ENCODE data around the gene GPR15LG.
"Not testable (repeated sequence)": the region's sequence is repeated elsewhere in the genome, so short reads cannot be mapped to it uniquely, and the experiment has no call there.

Gene GPR15LG

GRCh38 chr10:84178160-84178609 is 4.6 kb downstream of the GPR15LG start:
- H3K36me3 ChIP-seq (ENCODE audit: control insufficient read depth in 2 of 2, insufficient read depth in 2 of 2, low read length in 2 of 2): no peaks in the 10 kb centered on the region
- no peaks in the 10 kb centered on the region for H3K4me1 ChIP-seq (ENCODE audit: control insufficient read depth, insufficient read depth, low read length)
- H3K9ac ChIP-seq (ENCODE audit: low read length in 2 of 2): no peak overlapping the region
- H3K4me3 ChIP-seq (ENCODE audit: low read length in 2 of 2): no peak overlapping the region
- no peaks in the 10 kb centered on the region for H3K27me3 ChIP-seq (ENCODE audit: control insufficient read depth in 1 of 2, insufficient read depth in 2 of 2, low read length in 2 of 2)
- H3K9me3 ChIP-seq (ENCODE audit: control insufficient read depth in 2 of 2, low read length in 2 of 2): no peaks in the 10 kb centered on the region
- no peak overlapping the region for H3K27ac ChIP-seq (ENCODE audit: low read length)

GRCh38 chr10:84179059-84179710 is 5.6 kb downstream of the GPR15LG start:
- H3K36me3 ChIP-seq (ENCODE audit: control insufficient read depth in 2 of 2, insufficient read depth in 2 of 2, low read length in 2 of 2): no peaks in the 10 kb centered on the region
- no peak overlapping the region for H3K4me3 ChIP-seq (ENCODE audit: low read length in 2 of 2)
- no peak overlapping the region for H3K27ac ChIP-seq (ENCODE audit: low read length)
- no peaks in the 10 kb centered on the region for H3K4me1 ChIP-seq (ENCODE audit: control insufficient read depth, insufficient read depth, low read length)
- no peaks in the 10 kb centered on the region for H3K27me3 ChIP-seq (ENCODE audit: control insufficient read depth in 1 of 2, insufficient read depth in 2 of 2, low read length in 2 of 2)
- H3K9me3 ChIP-seq (ENCODE audit: control insufficient read depth in 2 of 2, low read length in 2 of 2): no peaks in the 10 kb centered on the region
- H3K9ac ChIP-seq (ENCODE audit: low read length in 2 of 2): no peak overlapping the region

- H3K27ac ChIP-seq (ENCODE audit: low read length); H3K27me3 ChIP-seq (ENCODE audit: control insufficient read depth in 1 of 2, insufficient read depth in 2 of 2, low read length in 2 of 2); H3K36me3 ChIP-seq (ENCODE audit: control insufficient read depth in 2 of 2, insufficient read depth in 2 of 2, low read length in 2 of 2); H3K9me3 ChIP-seq (ENCODE audit: control insufficient read depth in 2 of 2, low read length in 2 of 2); H3K4me3 ChIP-seq (ENCODE audit: low read length in 2 of 2); H3K4me1 ChIP-seq (ENCODE audit: control insufficient read depth, insufficient read depth, low read length); H3K9ac ChIP-seq (ENCODE audit: low read length in 2 of 2): not testable (repeated sequence)
Observed at GRCh38 chr10:84180386-84180785, 6.8 kb downstream of the GPR15LG start.

GRCh38 chr10:84181631-84182030 is 8.0 kb downstream of the GPR15LG start:
- Histone ChIP-seq H3K27ac (ENCODE audit: low read length) (no peak overlapping the region), H3K4me3 (ENCODE audit: low read length in 2 of 2) (no peak overlapping the region), H3K36me3 (ENCODE audit: control insufficient read depth in 2 of 2, insufficient read depth in 2 of 2, low read length in 2 of 2) (no peaks in the 10 kb centered on the region), H3K9me3 (ENCODE audit: control insufficient read depth in 2 of 2, low read length in 2 of 2) (no peaks in the 10 kb centered on the region), H3K4me1 (ENCODE audit: control insufficient read depth, insufficient read depth, low read length) (no peaks in the 10 kb centered on the region), H3K9ac (ENCODE audit: low read length in 2 of 2) (no peak overlapping the region), H3K27me3 (ENCODE audit: control insufficient read depth in 1 of 2, insufficient read depth in 2 of 2, low read length in 2 of 2) (peaks cover 0 to 3% of the 10 kb centered on the region in 2 donors)

- peaks cover 0 to 7% of the 10 kb centered on the region in 2 donors for H3K27me3 ChIP-seq (ENCODE audit: control insufficient read depth in 1 of 2, insufficient read depth in 2 of 2, low read length in 2 of 2)
- H3K4me1 ChIP-seq (ENCODE audit: control insufficient read depth, insufficient read depth, low read length): no peaks in the 10 kb centered on the region
- no peaks in the 10 kb centered on the region for H3K36me3 ChIP-seq (ENCODE audit: control insufficient read depth in 2 of 2, insufficient read depth in 2 of 2, low read length in 2 of 2)
- no peak overlapping the region for H3K27ac ChIP-seq (ENCODE audit: low read length)
- H3K9me3 ChIP-seq (ENCODE audit: control insufficient read depth in 2 of 2, low read length in 2 of 2): no peaks in the 10 kb centered on the region
- no peak overlapping the region for H3K4me3 ChIP-seq (ENCODE audit: low read length in 2 of 2)
- H3K9ac ChIP-seq (ENCODE audit: low read length in 2 of 2): no peak overlapping the region
Observed at GRCh38 chr10:84184517-84184916, 10.9 kb downstream of the GPR15LG start.

- no peak overlapping the region for H3K27ac ChIP-seq (ENCODE audit: low read length)
- H3K4me1 ChIP-seq (ENCODE audit: control insufficient read depth, insufficient read depth, low read length): no peaks in the 10 kb centered on the region
- H3K9ac ChIP-seq (ENCODE audit: low read length in 2 of 2): no peak overlapping the region
- peaks cover 0 to 7% of the 10 kb centered on the region in 2 donors for H3K27me3 ChIP-seq (ENCODE audit: control insufficient read depth in 1 of 2, insufficient read depth in 2 of 2, low read length in 2 of 2)
- H3K4me3 ChIP-seq (ENCODE audit: low read length in 2 of 2): no peak overlapping the region
- H3K36me3 ChIP-seq (ENCODE audit: control insufficient read depth in 2 of 2, insufficient read depth in 2 of 2, low read length in 2 of 2): no peaks in the 10 kb centered on the region
- no peaks in the 10 kb centered on the region for H3K9me3 ChIP-seq (ENCODE audit: control insufficient read depth in 2 of 2, low read length in 2 of 2)
Observed at GRCh38 chr10:84185526-84186175, 12.1 kb downstream of the GPR15LG start.

- Histone ChIP-seq H3K9ac (ENCODE audit: low read length in 2 of 2) (no peak overlapping the region), H3K9me3 (ENCODE audit: control insufficient read depth in 2 of 2, low read length in 2 of 2) (no peaks in the 10 kb centered on the region), H3K4me1 (ENCODE audit: control insufficient read depth, insufficient read depth, low read length) (no peaks in the 10 kb centered on the region), H3K4me3 (ENCODE audit: low read length in 2 of 2) (no peak overlapping the region), H3K27me3 (ENCODE audit: control insufficient read depth in 1 of 2, insufficient read depth in 2 of 2, low read length in 2 of 2) (peaks cover 9 to 26% of the 10 kb centered on the region in 2 donors), H3K27ac (ENCODE audit: low read length) (no peak overlapping the region), H3K36me3 (ENCODE audit: control insufficient read depth in 2 of 2, insufficient read depth in 2 of 2, low read length in 2 of 2) (no peaks in the 10 kb centered on the region)
Observed at GRCh38 chr10:84188815-84189214, 15.2 kb downstream of the GPR15LG start.

- no peaks in the 10 kb centered on the region for H3K9me3 ChIP-seq (ENCODE audit: control insufficient read depth in 2 of 2, low read length in 2 of 2)
- H3K36me3 ChIP-seq (ENCODE audit: control insufficient read depth in 2 of 2, insufficient read depth in 2 of 2, low read length in 2 of 2): no peaks in the 10 kb centered on the region
- peaks cover 12% of the 10 kb centered on the region for H3K4me1 ChIP-seq (ENCODE audit: control insufficient read depth, insufficient read depth, low read length)
- no peak overlapping the region for H3K27ac ChIP-seq (ENCODE audit: low read length)
- peaks cover 26 to 36% of the 10 kb centered on the region in 2 donors for H3K27me3 ChIP-seq (ENCODE audit: control insufficient read depth in 1 of 2, insufficient read depth in 2 of 2, low read length in 2 of 2)
- H3K4me3 ChIP-seq (ENCODE audit: low read length in 2 of 2): no peak overlapping the region
- no peak overlapping the region for H3K9ac ChIP-seq (ENCODE audit: low read length in 2 of 2)
Observed at GRCh38 chr10:84190621-84191020, 17.0 kb downstream of the GPR15LG start.

GRCh38 chr10:84191106-84191505 is 17.5 kb downstream of the GPR15LG start:
- H3K27me3 ChIP-seq (ENCODE audit: control insufficient read depth in 1 of 2, insufficient read depth in 2 of 2, low read length in 2 of 2): peaks cover 28 to 40% of the 10 kb centered on the region in 2 donors

GRCh38 chr10:84193327-84193726 is 19.7 kb downstream of the GPR15LG start:
- Histone ChIP-seq H3K9ac (ENCODE audit: low read length in 2 of 2) (no peak overlapping the region), H3K4me1 (ENCODE audit: control insufficient read depth, insufficient read depth, low read length) (peaks cover 32% of the 10 kb centered on the region), H3K36me3 (ENCODE audit: control insufficient read depth in 2 of 2, insufficient read depth in 2 of 2, low read length in 2 of 2) (no peaks in the 10 kb centered on the region), H3K9me3 (ENCODE audit: control insufficient read depth in 2 of 2, low read length in 2 of 2) (no peaks in the 10 kb centered on the region), H3K27ac (ENCODE audit: low read length) (no peak overlapping the region), H3K27me3 (ENCODE audit: control insufficient read depth in 1 of 2, insufficient read depth in 2 of 2, low read length in 2 of 2) (peaks cover 28 to 36% of the 10 kb centered on the region in 2 donors), H3K4me3 (ENCODE audit: low read length in 2 of 2) (no peak overlapping the region)

More at GRCh38 chr10:84191106-84191505, 17.5 kb downstream of the GPR15LG start:
- Histone ChIP-seq H3K4me3 (ENCODE audit: low read length in 2 of 2) (no peak overlapping the region), H3K4me1 (ENCODE audit: control insufficient read depth, insufficient read depth, low read length) (peaks cover 17% of the 10 kb centered on the region), H3K9ac (ENCODE audit: low read length in 2 of 2) (no peak overlapping the region), H3K9me3 (ENCODE audit: control insufficient read depth in 2 of 2, low read length in 2 of 2) (no peaks in the 10 kb centered on the region), H3K36me3 (ENCODE audit: control insufficient read depth in 2 of 2, insufficient read depth in 2 of 2, low read length in 2 of 2) (no peaks in the 10 kb centered on the region), H3K27ac (ENCODE audit: low read length) (no peak overlapping the region)

GRCh38 chr10:84193846-84194423 is 20.3 kb downstream of the GPR15LG start:
- H3K9me3 ChIP-seq (ENCODE audit: control insufficient read depth in 2 of 2, low read length in 2 of 2): no peaks in the 10 kb centered on the region
- no peak overlapping the region for H3K27ac ChIP-seq (ENCODE audit: low read length)
- no peaks in the 10 kb centered on the region for H3K36me3 ChIP-seq (ENCODE audit: control insufficient read depth in 2 of 2, insufficient read depth in 2 of 2, low read length in 2 of 2)
- H3K4me3 ChIP-seq (ENCODE audit: low read length in 2 of 2): peak overlapping the region; percentile 65 to 67
- no peak overlapping the region for H3K9ac ChIP-seq (ENCODE audit: low read length in 2 of 2)
- peaks cover 28 to 34% of the 10 kb centered on the region in 2 donors for H3K27me3 ChIP-seq (ENCODE audit: control insufficient read depth in 1 of 2, insufficient read depth in 2 of 2, low read length in 2 of 2)
- peaks cover 32% of the 10 kb centered on the region for H3K4me1 ChIP-seq (ENCODE audit: control insufficient read depth, insufficient read depth, low read length)

Data from stomach smooth muscle (tissue), 2 donors.